HL-60 (cell line): ENCODE data around the gene HIKESHI.

ENCODE experiments used
- DNase-seq, 2 experiments: peaks; one replicate each; pipeline ENCODE4 v3.0.0-alpha.2; 2010 to 2020; ENCODE audit warnings: low read depth in 1 of 2, low spot score in 1 of 2
- H3K27ac ChIP-seq: fragments of 250-450 bp; sonication (Bioruptor Pico); replicated peaks from 2 replicates; pipeline ENCODE4 v1.5.1; 2020; ENCODE audit warnings: mild to moderate bottlenecking, moderate library complexity
- H3K27me3 ChIP-seq: fragments of 250-450 bp; sonication (Bioruptor Pico); 2 replicates; pipeline ENCODE4 v1.5.1; 2021; ENCODE audit warnings: mild to moderate bottlenecking, moderate library complexity; ENCODE audit not compliant: insufficient read depth, poor library complexity, severe bottlenecking
- H3K4me3 ChIP-seq: replicated peaks from 2 replicates; pipeline ENCODE4 v1.5.1; 2011; ENCODE audit warnings: mild to moderate bottlenecking, control low read depth, low read length; ENCODE audit not compliant: insufficient read depth
- GABPA ChIP-seq: IDR thresholded peaks from 2 replicates; pipeline ENCODE4 v1.6.1; 2012; ENCODE audit warnings: low read depth
- POLR2AphosphoS5 ChIP-seq: IDR thresholded peaks from 2 replicates; pipeline ENCODE4 v1.6.1; 2012; ENCODE audit warnings: low read depth
- SPI1 ChIP-seq: IDR thresholded peaks from 2 replicates; pipeline ENCODE4 v1.6.1; 2012; ENCODE audit warnings: low read depth, mild to moderate bottlenecking, borderline replicate concordance
- TF ChIP-seq, protein P1 (sequence below): IDR thresholded peaks from one replicate; pipeline ENCODE4 v1.5.1; 2011; ENCODE audit warnings: low read length, control low read depth, inconsistent platforms; ENCODE audit not compliant: insufficient read depth
- TF ChIP-seq, protein P2 (sequence below): IDR thresholded peaks from 2 replicates; pipeline ENCODE4 v1.6.1; 2012; ENCODE audit warnings: low read depth; ENCODE audit not compliant: insufficient replicate concordance

Gene HIKESHI

DNA sequence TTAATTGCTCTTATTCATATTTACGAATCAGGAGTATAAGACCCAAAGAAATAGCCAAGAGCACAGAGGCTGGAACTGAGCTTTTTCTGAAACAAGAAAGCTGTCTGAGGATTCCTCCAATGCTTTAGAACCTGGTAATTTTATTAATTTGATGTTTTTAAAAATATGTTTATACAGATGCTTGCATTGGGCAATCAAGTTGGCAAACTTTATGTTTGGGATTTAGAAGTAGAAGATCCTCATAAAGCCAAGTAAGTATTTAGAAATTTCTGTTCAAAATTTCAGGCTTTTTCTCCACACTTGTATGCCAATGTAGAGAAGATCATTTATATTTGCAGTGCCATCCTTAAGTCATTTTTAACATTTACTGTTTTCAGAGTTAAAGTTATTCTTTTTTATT lies 24.3 kb upstream of the HIKESHI start:
- DNase-seq = no peak
- TF ChIP-seq, protein P1, sequence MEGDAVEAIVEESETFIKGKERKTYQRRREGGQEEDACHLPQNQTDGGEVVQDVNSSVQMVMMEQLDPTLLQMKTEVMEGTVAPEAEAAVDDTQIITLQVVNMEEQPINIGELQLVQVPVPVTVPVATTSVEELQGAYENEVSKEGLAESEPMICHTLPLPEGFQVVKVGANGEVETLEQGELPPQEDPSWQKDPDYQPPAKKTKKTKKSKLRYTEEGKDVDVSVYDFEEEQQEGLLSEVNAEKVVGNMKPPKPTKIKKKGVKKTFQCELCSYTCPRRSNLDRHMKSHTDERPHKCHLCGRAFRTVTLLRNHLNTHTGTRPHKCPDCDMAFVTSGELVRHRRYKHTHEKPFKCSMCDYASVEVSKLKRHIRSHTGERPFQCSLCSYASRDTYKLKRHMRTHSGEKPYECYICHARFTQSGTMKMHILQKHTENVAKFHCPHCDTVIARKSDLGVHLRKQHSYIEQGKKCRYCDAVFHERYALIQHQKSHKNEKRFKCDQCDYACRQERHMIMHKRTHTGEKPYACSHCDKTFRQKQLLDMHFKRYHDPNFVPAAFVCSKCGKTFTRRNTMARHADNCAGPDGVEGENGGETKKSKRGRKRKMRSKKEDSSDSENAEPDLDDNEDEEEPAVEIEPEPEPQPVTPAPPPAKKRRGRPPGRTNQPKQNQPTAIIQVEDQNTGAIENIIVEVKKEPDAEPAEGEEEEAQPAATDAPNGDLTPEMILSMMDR = no peak
- TF ChIP-seq SPI1 = no peak
- TF ChIP-seq POLR2AphosphoS5 = no peak
- TF ChIP-seq, protein P2, sequence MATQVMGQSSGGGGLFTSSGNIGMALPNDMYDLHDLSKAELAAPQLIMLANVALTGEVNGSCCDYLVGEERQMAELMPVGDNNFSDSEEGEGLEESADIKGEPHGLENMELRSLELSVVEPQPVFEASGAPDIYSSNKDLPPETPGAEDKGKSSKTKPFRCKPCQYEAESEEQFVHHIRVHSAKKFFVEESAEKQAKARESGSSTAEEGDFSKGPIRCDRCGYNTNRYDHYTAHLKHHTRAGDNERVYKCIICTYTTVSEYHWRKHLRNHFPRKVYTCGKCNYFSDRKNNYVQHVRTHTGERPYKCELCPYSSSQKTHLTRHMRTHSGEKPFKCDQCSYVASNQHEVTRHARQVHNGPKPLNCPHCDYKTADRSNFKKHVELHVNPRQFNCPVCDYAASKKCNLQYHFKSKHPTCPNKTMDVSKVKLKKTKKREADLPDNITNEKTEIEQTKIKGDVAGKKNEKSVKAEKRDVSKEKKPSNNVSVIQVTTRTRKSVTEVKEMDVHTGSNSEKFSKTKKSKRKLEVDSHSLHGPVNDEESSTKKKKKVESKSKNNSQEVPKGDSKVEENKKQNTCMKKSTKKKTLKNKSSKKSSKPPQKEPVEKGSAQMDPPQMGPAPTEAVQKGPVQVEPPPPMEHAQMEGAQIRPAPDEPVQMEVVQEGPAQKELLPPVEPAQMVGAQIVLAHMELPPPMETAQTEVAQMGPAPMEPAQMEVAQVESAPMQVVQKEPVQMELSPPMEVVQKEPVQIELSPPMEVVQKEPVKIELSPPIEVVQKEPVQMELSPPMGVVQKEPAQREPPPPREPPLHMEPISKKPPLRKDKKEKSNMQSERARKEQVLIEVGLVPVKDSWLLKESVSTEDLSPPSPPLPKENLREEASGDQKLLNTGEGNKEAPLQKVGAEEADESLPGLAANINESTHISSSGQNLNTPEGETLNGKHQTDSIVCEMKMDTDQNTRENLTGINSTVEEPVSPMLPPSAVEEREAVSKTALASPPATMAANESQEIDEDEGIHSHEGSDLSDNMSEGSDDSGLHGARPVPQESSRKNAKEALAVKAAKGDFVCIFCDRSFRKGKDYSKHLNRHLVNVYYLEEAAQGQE = no peak
- no peak for TF ChIP-seq GABPA

GRCh38 chr11:86278226-86278625 lies 23.8 kb upstream of the HIKESHI start:
- DNase-seq = no peak
- Histone ChIP-seq H3K27ac (no peak overlapping the region), H3K27me3 (no peaks in the 10 kb centered on the region), H3K4me3 (no peak overlapping the region)
- no peak for TF ChIP-seq GABPA
- TF ChIP-seq SPI1 = no peak
- TF ChIP-seq, protein P1 = no peak
- TF ChIP-seq POLR2AphosphoS5 = no peak
- TF ChIP-seq, protein P2 = no peak

More for the DNA sequence above, 24.3 kb upstream of the HIKESHI start:
- H3K27me3 ChIP-seq = no peaks in the 10 kb centered on the region
- no peak overlapping the region for H3K4me3 ChIP-seq
- H3K27ac ChIP-seq = no peak overlapping the region

DNA sequence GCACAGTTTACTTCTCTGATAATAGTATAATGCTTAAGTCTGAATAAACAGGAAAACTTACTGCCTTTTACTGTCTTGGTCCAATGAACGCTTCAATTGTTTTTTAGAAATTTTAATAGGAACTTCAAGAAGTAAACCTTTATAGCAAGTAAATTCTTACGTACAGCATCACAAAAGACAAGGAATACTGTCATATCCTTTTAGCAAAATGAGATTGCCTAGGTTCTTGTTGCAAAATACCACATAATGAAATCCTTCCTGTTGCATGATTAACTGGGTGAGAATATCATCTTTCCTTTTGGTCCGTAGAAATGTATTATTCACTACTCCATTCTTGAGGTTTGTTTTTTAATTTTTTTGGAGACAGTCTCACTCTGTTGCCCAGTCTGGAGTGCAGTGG lies 22.3 kb upstream of the HIKESHI start:
- H3K27ac ChIP-seq = no peak overlapping the region
- H3K27me3 ChIP-seq = no peaks in the 10 kb centered on the region
- peak in 1 of 2 experiments; percentile 7 for DNase-seq
- TF ChIP-seq, protein P1 = no peak
- TF ChIP-seq, protein P2 = no peak
- TF ChIP-seq SPI1 (no peak), POLR2AphosphoS5 (no peak), GABPA (no peak)
- no peak overlapping the region for H3K4me3 ChIP-seq
